GM19193 (cell line): ENCODE data around the gene NMT2.

ENCODE experiments used
- POLR2A ChIP-seq: IDR thresholded peaks from 4 replicates; pipeline ENCODE4 v1.6.1; 2011; ENCODE audit not compliant: insufficient read depth, insufficient read length; ENCODE audit errors: extremely low read depth

Gene NMT2

GRCh38 chr10:15168291-15168785, at the start of gene NMT2:
Gene NMT2 (minus strand): TSS chr10:15168693. CDS start chr10:15168612, 81 bp downstream.
- TF ChIP-seq POLR2A, result peak; percentile 66

GRCh38 chr10:15216700-15217099, 48.2 kb upstream of the NMT2 start:
- no peak for TF ChIP-seq POLR2A

- no peak for TF ChIP-seq POLR2A
Measured at GRCh38 chr10:15214237-15214636, 45.7 kb upstream of the NMT2 start.

GRCh38 chr10:15213461-15213861, 45.0 kb upstream of the NMT2 start:
- TF ChIP-seq POLR2A, result no peak

- TF ChIP-seq POLR2A, result no peak
Measured at GRCh38 chr10:15211464-15211979, 43.0 kb upstream of the NMT2 start.

GRCh38 chr10:15210521-15210920, 42.0 kb upstream of the NMT2 start:
- TF ChIP-seq POLR2A, result no peak

GRCh38 chr10:15209827-15210509, 41.5 kb upstream of the NMT2 start:
- TF ChIP-seq POLR2A, result no peak

GRCh38 chr10:15208221-15208620, 39.7 kb upstream of the NMT2 start:
- TF ChIP-seq POLR2A, result no peak

- no peak for TF ChIP-seq POLR2A
Measured at GRCh38 chr10:15202639-15203038, 34.1 kb upstream of the NMT2 start.

GRCh38 chr10:15201589-15202300, 33.3 kb upstream of the NMT2 start:
- no peak for TF ChIP-seq POLR2A

- no peak for TF ChIP-seq POLR2A
Measured at GRCh38 chr10:15200626-15201025, 32.1 kb upstream of the NMT2 start.

- no peak for TF ChIP-seq POLR2A
Measured at GRCh38 chr10:15197911-15198310, 29.4 kb upstream of the NMT2 start.

GRCh38 chr10:15197276-15197675, 28.8 kb upstream of the NMT2 start:
- TF ChIP-seq POLR2A, result no peak

GRCh38 chr10:15196021-15196834, 27.7 kb upstream of the NMT2 start:
- no peak for TF ChIP-seq POLR2A
